Adrenal gland (tissue), 12 donors: ENCODE data around the gene SLC22A12. TPM values are rescaled to one million over a fixed set of nuclear protein-coding genes. Genes with fewer than 3 reads are reported as not detected.

Source experiments
- DNase-seq, 7 donors: peaks; one replicate each; pipeline ENCODE4 v3.0.0-alpha.2; 2019 to 2020
- H3K27ac ChIP-seq, 5 donors: fragments of 200-600 bp; sonication (generic) in 4 of 5; 1 replicate in 3 of 5; 2 replicates in 2 of 5; pipeline versions ENCODE4 v1.5.1 to v1.8.0; 2016 to 2020; ENCODE audit warnings: mild to moderate bottlenecking in 1 of 5
- H3K27me3 ChIP-seq: fragments of 200-600 bp; 2 replicates; pipeline ENCODE4 v1.8.0; 2021
- H3K36me3 ChIP-seq, 2 donors: fragments of 200-600 bp; replicated peaks in 1 of 2; 1 replicate in 1 of 2; 2 replicates in 1 of 2; pipeline versions ENCODE4 v1.5.1 to v1.8.0; 2018 to 2022
- H3K4me1 ChIP-seq, 2 donors: fragments of 200-600 bp; replicated peaks in 1 of 2; 1 replicate in 1 of 2; 2 replicates in 1 of 2; pipeline versions ENCODE4 v1.5.1 to v1.8.0; 2018 to 2021
- H3K4me3 ChIP-seq, 4 donors: fragments of 200-600 bp; sonication (generic) in 3 of 4; one replicate each; pipeline ENCODE4 v1.5.1; 2016 to 2018
- H3K9me3 ChIP-seq, 3 donors: fragments of 200-600 bp; sonication (generic) in 1 of 3; replicated peaks in 1 of 3; 1 replicate in 2 of 3; 2 replicates in 1 of 3; pipeline versions ENCODE4 v1.5.1 to v1.8.0; 2016 to 2021
- POLR2A ChIP-seq, 2 donors: fragments of 450-650 bp; IDR thresholded peaks; one replicate each; pipeline ENCODE4 v1.6.1; 2017; ENCODE audit warnings: antibody characterized with exemption in 2 of 2, mild to moderate bottlenecking in 2 of 2, moderate library complexity in 1 of 2
- WGBS, 4 donors: extraction: QIAGEN DNeasy Blood & Tissue Kit in 2 of 4; methylation state at CpG; one replicate each; pipeline versions ENCODE4 v1.1.5 to v1.1.7; 2013 to 2017; 5-methylcytosine and 5-hydroxymethylcytosine counted together
- intact Hi-C, 2 donors: fragments of 100-400 bp; cut with DNase I; formaldehyde crosslinking; loops; one replicate each; pipeline versions ENCODE4 v1.14.1 to v1.15.0; 2022 to 2023
- polyA plus RNA-seq, 3 donors: library from polyadenylated mRNA; stranded (reverse); fragments of 200-250 nt in 2 of 3; fragments of 350-450 nt in 1 of 3; fragmentation: Illumina TruSeq in 1 of 3; extraction: RNeasy Lipid Tissue Mini Kit (QIAGEN cat#74804) in 1 of 3; gene quantifications; one replicate each; pipeline ENCODE4 v1.2.3, GENCODE V29; 2013 to 2014
- total RNA-seq, 9 donors: library from RNA; depleted of rRNA in 4 of 9; stranded (reverse); fragments of >200 nt in 4 of 9; fragments of 120-200 nt in 1 of 9; fragmentation: NEBNext Ultra II Directional in 1 of 9; extraction: Animal tissue kit (Norgen Biotek cat#: 25700) in 1 of 9; gene quantifications; one replicate each; pipeline versions ENCODE4 v1.1.0 to v1.2.4, GENCODE V29; 2013 to 2023
- TF ChIP-seq, protein P1 (sequence below), 6 experiments: fragments of 450-650 bp in 4 of 6; fragments of 200-600 bp in 2 of 6; sonication (generic) in 1 of 6; IDR thresholded peaks; 1 replicate in 5 of 6; 2 replicates in 1 of 6; pipeline versions ENCODE4 v1.5.1 to v1.8.0; 2016 to 2021; ENCODE audit warnings: antibody characterized with exemption in 6 of 6, mild to moderate bottlenecking in 2 of 6, moderate library complexity in 1 of 6
- donor health status: healthy with polysubstance abuse.
- donor health status: Bipolar disorder and iron deficiency.
- donor health status: DM: yes; HTN: yes; CAD: no.
- donor health status: DM: no; HTN: no; CAD: no.
- donor health status: DM: no; HTN: no; CAD: no.
- donor health status: DM: yes; HTN: yes; CAD: no.

The SLC22A12 gene
- total and polyA plus RNA-seq, 12 donors = not detected

GRCh38 chr11:64643920-64644646, 53.1 kb downstream of the SLC22A12 start:
- 24 to 51% (median 27%) methylated on average over 7 to 19 of the region's 19 CpGs for WGBS, 4 donors
- no peak for DNase-seq
- Histone ChIP-seq H3K27me3 (peaks cover 14% of the 10 kb centered on the region), H3K27ac (no peak overlapping the region), H3K36me3 (no peaks in the 10 kb centered on the region), H3K4me1 (no peaks in the 10 kb centered on the region), H3K4me3 (peak overlapping the region in 1 of 4 donors; percentile 48), H3K9me3 (no peaks in the 10 kb centered on the region)
- no peak for TF ChIP-seq POLR2A (IDR thresholded peaks at IDR 0.05)
- TF ChIP-seq, protein P1, sequence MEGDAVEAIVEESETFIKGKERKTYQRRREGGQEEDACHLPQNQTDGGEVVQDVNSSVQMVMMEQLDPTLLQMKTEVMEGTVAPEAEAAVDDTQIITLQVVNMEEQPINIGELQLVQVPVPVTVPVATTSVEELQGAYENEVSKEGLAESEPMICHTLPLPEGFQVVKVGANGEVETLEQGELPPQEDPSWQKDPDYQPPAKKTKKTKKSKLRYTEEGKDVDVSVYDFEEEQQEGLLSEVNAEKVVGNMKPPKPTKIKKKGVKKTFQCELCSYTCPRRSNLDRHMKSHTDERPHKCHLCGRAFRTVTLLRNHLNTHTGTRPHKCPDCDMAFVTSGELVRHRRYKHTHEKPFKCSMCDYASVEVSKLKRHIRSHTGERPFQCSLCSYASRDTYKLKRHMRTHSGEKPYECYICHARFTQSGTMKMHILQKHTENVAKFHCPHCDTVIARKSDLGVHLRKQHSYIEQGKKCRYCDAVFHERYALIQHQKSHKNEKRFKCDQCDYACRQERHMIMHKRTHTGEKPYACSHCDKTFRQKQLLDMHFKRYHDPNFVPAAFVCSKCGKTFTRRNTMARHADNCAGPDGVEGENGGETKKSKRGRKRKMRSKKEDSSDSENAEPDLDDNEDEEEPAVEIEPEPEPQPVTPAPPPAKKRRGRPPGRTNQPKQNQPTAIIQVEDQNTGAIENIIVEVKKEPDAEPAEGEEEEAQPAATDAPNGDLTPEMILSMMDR (IDR thresholded peaks at IDR 0.05) = no peak
- intact Hi-C loops = no loop called here

GRCh38 chr11:64644647-64645275, 53.7 kb downstream of the SLC22A12 start:
- WGBS, 4 donors = 49 to 61% (median 56%) methylated on average over 7 to 11 of the region's 11 CpGs
- no peaks in the 10 kb centered on the region for H3K4me1 ChIP-seq
- H3K27ac ChIP-seq = no peak overlapping the region
- no peak for TF ChIP-seq POLR2A (IDR thresholded peaks at IDR 0.05)
- TF ChIP-seq, protein P1 (IDR thresholded peaks at IDR 0.05) = peak in 2 of 6 experiments; percentile 8 to 17
- DNase-seq = no peak
- no peak overlapping the region for H3K4me3 ChIP-seq
- peaks cover 14% of the 10 kb centered on the region for H3K27me3 ChIP-seq
- H3K36me3 ChIP-seq = no peaks in the 10 kb centered on the region
- H3K9me3 ChIP-seq = no peaks in the 10 kb centered on the region
- intact Hi-C loops = no loop called here

- WGBS, 4 donors = 79 to 90% (median 85%) methylated on average over 8 to 9 of the region's 9 CpGs
- H3K4me1 ChIP-seq = no peaks in the 10 kb centered on the region
- peaks cover 11% of the 10 kb centered on the region for H3K27me3 ChIP-seq
- H3K36me3 ChIP-seq = no peaks in the 10 kb centered on the region
- H3K9me3 ChIP-seq = no peaks in the 10 kb centered on the region
- no peak overlapping the region for H3K27ac ChIP-seq
- no peak for DNase-seq
- intact Hi-C loops = no loop called here
- no peak for TF ChIP-seq POLR2A (IDR thresholded peaks at IDR 0.05)
- TF ChIP-seq, protein P1 (IDR thresholded peaks at IDR 0.05) = no peak
- H3K4me3 ChIP-seq = no peak overlapping the region
Observed at GRCh38 chr11:64647019-64647779, 56.2 kb downstream of the SLC22A12 start.

- peaks cover 8% of the 10 kb centered on the region for H3K27me3 ChIP-seq
- intact Hi-C loops = no loop called here
- DNase-seq = no peak
- H3K4me1 ChIP-seq = no peaks in the 10 kb centered on the region
- no peak overlapping the region for H3K27ac ChIP-seq
- no peaks in the 10 kb centered on the region for H3K36me3 ChIP-seq
- WGBS, 4 donors = 80 to 92% (median 87%) methylated on average over 9 of the region's 9 CpGs
- TF ChIP-seq, protein P1 (IDR thresholded peaks at IDR 0.05) = no peak
- no peak for TF ChIP-seq POLR2A (IDR thresholded peaks at IDR 0.05)
- no peak overlapping the region for H3K4me3 ChIP-seq
- no peaks in the 10 kb centered on the region for H3K9me3 ChIP-seq
Observed at GRCh38 chr11:64648551-64648950, 57.5 kb downstream of the SLC22A12 start.
